ENCODE data around the gene MYH8. TPM values are rescaled to one million over a fixed set of nuclear protein-coding genes. Genes with fewer than 3 reads are reported as not detected.

Gene MYH8
- total and polyA plus RNA-seq, 2 of the 13 experiments (the other 11 are each of a cell fraction or from before 2014, with no cell fraction given), result not detected

DNA sequence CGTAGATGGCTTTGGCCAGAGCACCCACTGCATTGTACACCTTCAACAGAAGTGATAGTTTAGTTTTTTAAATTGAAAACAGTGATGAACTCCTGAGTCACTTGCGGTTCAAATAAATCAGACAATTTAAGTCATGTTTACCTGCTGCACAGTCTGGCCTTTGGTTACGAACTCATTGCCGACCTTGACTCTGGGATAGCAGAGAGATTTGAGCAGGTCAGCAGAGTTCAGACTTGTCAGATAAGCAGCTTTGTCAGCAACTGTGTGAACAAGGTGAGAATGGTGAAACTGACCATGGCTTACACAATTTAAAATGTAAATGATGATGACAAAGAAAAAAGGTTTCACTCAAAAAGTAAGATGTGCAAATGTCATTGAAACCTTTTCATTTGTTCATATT, 38.3 kb upstream of the MYH8 start (continued):
- TF ChIP-seq, protein P1, sequence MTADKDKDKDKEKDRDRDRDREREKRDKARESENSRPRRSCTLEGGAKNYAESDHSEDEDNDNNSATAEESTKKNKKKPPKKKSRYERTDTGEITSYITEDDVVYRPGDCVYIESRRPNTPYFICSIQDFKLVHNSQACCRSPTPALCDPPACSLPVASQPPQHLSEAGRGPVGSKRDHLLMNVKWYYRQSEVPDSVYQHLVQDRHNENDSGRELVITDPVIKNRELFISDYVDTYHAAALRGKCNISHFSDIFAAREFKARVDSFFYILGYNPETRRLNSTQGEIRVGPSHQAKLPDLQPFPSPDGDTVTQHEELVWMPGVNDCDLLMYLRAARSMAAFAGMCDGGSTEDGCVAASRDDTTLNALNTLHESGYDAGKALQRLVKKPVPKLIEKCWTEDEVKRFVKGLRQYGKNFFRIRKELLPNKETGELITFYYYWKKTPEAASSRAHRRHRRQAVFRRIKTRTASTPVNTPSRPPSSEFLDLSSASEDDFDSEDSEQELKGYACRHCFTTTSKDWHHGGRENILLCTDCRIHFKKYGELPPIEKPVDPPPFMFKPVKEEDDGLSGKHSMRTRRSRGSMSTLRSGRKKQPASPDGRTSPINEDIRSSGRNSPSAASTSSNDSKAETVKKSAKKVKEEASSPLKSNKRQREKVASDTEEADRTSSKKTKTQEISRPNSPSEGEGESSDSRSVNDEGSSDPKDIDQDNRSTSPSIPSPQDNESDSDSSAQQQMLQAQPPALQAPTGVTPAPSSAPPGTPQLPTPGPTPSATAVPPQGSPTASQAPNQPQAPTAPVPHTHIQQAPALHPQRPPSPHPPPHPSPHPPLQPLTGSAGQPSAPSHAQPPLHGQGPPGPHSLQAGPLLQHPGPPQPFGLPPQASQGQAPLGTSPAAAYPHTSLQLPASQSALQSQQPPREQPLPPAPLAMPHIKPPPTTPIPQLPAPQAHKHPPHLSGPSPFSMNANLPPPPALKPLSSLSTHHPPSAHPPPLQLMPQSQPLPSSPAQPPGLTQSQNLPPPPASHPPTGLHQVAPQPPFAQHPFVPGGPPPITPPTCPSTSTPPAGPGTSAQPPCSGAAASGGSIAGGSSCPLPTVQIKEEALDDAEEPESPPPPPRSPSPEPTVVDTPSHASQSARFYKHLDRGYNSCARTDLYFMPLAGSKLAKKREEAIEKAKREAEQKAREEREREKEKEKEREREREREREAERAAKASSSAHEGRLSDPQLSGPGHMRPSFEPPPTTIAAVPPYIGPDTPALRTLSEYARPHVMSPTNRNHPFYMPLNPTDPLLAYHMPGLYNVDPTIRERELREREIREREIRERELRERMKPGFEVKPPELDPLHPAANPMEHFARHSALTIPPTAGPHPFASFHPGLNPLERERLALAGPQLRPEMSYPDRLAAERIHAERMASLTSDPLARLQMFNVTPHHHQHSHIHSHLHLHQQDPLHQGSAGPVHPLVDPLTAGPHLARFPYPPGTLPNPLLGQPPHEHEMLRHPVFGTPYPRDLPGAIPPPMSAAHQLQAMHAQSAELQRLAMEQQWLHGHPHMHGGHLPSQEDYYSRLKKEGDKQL (CRISPR knock-in tag; IDR thresholded peaks at IDR 0.05; ENCODE audit: low read depth), result 0 out of 2 replicates have a peak, but pooled peaks have one; percentile 24
- TF ChIP-seq HNF4A (CRISPR knock-in tag; IDR thresholded peaks at IDR 0.05), result peak; percentile 24; the same call in 1 of the 2 replicates
- peak; percentile 52; the same call in 1 of the 2 replicates for TF ChIP-seq MIXL1 (CRISPR knock-in tag; IDR thresholded peaks at IDR 0.05)
- TF ChIP-seq TBL1XR1 (IDR thresholded peaks at IDR 0.05; ENCODE audit: borderline replicate concordance, low read length, partially characterized antibody), result peak; percentile 71
- peak; percentile 39; the same call in 1 of the 2 replicates for TF ChIP-seq NCOR1 (IDR thresholded peaks at IDR 0.05; ENCODE audit: borderline replicate concordance, low read length)
- peak; percentile 54 for TF ChIP-seq SALL1 (CRISPR knock-in tag; IDR thresholded peaks at IDR 0.05)
- no peak for TF ChIP-seq ZNF333 (CRISPR knock-in tag; IDR thresholded peaks at IDR 0.05; ENCODE audit: borderline replicate concordance)
- TF ChIP-seq TARDBP (CRISPR knock-in tag; IDR thresholded peaks at IDR 0.05), result 0 out of 2 replicates have a peak, but pooled peaks have one; percentile 46
- no peak for TF ChIP-seq HOXA5 (CRISPR knock-in tag; IDR thresholded peaks at IDR 0.05)
- TF ChIP-seq EHMT2 (IDR thresholded peaks at IDR 0.05; ENCODE audit: borderline replicate concordance, low read depth, low read length), result no peak
- TF ChIP-seq MAFF (IDR thresholded peaks at IDR 0.05; ENCODE audit: low read depth, low read length), result peak; percentile 75
- TF ChIP-seq CBFB (CRISPR knock-in tag; IDR thresholded peaks at IDR 0.05), result 0 out of 2 replicates have a peak, but pooled peaks have one; percentile 55
- TF ChIP-seq, protein P2, sequence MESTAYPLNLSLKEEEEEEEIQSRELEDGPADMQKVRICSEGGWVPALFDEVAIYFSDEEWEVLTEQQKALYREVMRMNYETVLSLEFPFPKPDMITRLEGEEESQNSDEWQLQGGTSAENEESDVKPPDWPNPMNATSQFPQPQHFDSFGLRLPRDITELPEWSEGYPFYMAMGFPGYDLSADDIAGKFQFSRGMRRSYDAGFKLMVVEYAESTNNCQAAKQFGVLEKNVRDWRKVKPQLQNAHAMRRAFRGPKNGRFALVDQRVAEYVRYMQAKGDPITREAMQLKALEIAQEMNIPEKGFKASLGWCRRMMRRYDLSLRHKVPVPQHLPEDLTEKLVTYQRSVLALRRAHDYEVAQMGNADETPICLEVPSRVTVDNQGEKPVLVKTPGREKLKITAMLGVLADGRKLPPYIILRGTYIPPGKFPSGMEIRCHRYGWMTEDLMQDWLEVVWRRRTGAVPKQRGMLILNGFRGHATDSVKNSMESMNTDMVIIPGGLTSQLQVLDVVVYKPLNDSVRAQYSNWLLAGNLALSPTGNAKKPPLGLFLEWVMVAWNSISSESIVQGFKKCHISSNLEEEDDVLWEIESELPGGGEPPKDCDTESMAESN (CRISPR knock-in tag; conservative IDR thresholded peaks at IDR 0.05), result no peak
- no peak for TF ChIP-seq JDP2 (CRISPR knock-in tag; IDR thresholded peaks at IDR 0.05; ENCODE audit: borderline replicate concordance)
- TF ChIP-seq, protein P3, sequence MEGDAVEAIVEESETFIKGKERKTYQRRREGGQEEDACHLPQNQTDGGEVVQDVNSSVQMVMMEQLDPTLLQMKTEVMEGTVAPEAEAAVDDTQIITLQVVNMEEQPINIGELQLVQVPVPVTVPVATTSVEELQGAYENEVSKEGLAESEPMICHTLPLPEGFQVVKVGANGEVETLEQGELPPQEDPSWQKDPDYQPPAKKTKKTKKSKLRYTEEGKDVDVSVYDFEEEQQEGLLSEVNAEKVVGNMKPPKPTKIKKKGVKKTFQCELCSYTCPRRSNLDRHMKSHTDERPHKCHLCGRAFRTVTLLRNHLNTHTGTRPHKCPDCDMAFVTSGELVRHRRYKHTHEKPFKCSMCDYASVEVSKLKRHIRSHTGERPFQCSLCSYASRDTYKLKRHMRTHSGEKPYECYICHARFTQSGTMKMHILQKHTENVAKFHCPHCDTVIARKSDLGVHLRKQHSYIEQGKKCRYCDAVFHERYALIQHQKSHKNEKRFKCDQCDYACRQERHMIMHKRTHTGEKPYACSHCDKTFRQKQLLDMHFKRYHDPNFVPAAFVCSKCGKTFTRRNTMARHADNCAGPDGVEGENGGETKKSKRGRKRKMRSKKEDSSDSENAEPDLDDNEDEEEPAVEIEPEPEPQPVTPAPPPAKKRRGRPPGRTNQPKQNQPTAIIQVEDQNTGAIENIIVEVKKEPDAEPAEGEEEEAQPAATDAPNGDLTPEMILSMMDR (CRISPR knock-in tag; IDR thresholded peaks at IDR 0.05), result no peak
- TF ChIP-seq SAP130 (CRISPR knock-in tag; IDR thresholded peaks at IDR 0.05; ENCODE audit: low read depth), result no peak
- no peak for TF ChIP-seq SOX6 (IDR thresholded peaks at IDR 0.05)
- peak; percentile 82 for TF ChIP-seq SOX6 (CRISPR knock-in tag; IDR thresholded peaks at IDR 0.05)
- TF ChIP-seq FOXK1 (CRISPR knock-in tag; IDR thresholded peaks at IDR 0.05; ENCODE audit: borderline replicate concordance, low read depth), result peak; percentile 52; the same call in 1 of the 2 replicates
- no peak for TF ChIP-seq ONECUT2 (CRISPR knock-in tag; IDR thresholded peaks at IDR 0.05)
- no peak for TF ChIP-seq HNRNPUL1 (IDR thresholded peaks at IDR 0.05; ENCODE audit: low read depth, low read length)
- peak; percentile 30; the same call in 1 of the 2 replicates for TF ChIP-seq NCOA2 (CRISPR knock-in tag; IDR thresholded peaks at IDR 0.05)
- no peak for TF ChIP-seq ZNF569 (CRISPR knock-in tag; IDR thresholded peaks at IDR 0.05; ENCODE audit: borderline replicate concordance)
- no peak for TF ChIP-seq ZNF572 (CRISPR knock-in tag; IDR thresholded peaks at IDR 0.05)

Data from HepG2 (cell line).